ENCODE results near the gene TPM3.

DNA sequence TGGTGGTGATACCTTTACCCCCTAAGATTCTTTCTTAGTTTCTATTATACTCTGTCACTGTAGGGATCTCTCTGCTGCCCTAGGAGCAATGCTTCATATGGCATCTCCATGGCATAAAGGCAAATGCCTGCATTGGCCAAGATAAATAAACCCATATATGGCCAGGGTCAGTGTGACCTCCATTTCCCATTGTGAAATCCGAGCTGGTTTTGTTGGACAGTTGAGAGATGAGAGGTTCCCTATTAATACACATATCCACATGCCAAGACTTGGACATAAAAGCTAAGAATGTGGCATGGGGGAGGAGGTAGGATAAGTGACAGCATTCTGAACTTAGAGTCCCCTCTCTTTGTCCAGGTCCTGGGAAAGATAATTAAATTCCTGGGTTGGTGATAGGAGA lies 1.4 kb downstream of the TPM3 start:
- no peak for TF ChIP-seq POLR2A (IDR thresholded peaks at IDR 0.05)
- TF ChIP-seq, protein P1, sequence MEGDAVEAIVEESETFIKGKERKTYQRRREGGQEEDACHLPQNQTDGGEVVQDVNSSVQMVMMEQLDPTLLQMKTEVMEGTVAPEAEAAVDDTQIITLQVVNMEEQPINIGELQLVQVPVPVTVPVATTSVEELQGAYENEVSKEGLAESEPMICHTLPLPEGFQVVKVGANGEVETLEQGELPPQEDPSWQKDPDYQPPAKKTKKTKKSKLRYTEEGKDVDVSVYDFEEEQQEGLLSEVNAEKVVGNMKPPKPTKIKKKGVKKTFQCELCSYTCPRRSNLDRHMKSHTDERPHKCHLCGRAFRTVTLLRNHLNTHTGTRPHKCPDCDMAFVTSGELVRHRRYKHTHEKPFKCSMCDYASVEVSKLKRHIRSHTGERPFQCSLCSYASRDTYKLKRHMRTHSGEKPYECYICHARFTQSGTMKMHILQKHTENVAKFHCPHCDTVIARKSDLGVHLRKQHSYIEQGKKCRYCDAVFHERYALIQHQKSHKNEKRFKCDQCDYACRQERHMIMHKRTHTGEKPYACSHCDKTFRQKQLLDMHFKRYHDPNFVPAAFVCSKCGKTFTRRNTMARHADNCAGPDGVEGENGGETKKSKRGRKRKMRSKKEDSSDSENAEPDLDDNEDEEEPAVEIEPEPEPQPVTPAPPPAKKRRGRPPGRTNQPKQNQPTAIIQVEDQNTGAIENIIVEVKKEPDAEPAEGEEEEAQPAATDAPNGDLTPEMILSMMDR (IDR thresholded peaks at IDR 0.05), result no peak
